Activated gamma-delta T cell treated with Interleukin-2 at 50 U/mL for 16 hours (primary cell): ENCODE results near the gene ADM2.

ENCODE experiments used
- DNase-seq: peaks from one replicate; pipeline ENCODE4 v3.0.0-alpha.2; 2020

ADM2 gene

GRCh38 chr22:50445880-50446707, 35.2 kb upstream of the ADM2 start:
- no peak for DNase-seq

GRCh38 chr22:50446708-50447575, 34.4 kb upstream of the ADM2 start:
- DNase-seq, result no peak

- DNase-seq, result no peak
Measured at GRCh38 chr22:50447576-50448551, 33.5 kb upstream of the ADM2 start.

- DNase-seq, result no peak
Measured at GRCh38 chr22:50452649-50453048, 28.7 kb upstream of the ADM2 start.

- DNase-seq, result no peak
Measured at GRCh38 chr22:50454556-50455075, 26.7 kb upstream of the ADM2 start.

GRCh38 chr22:50455201-50455600, 26.1 kb upstream of the ADM2 start:
- DNase-seq, result no peak

- DNase-seq, result no peak
Measured at GRCh38 chr22:50456026-50456425, 25.3 kb upstream of the ADM2 start.

- DNase-seq, result no peak
Measured at GRCh38 chr22:50456466-50457234, 24.7 kb upstream of the ADM2 start.

- DNase-seq, result no peak
Measured at GRCh38 chr22:50459016-50459415, 22.3 kb upstream of the ADM2 start.

- DNase-seq, result no peak
Measured at GRCh38 chr22:50459496-50460140, 21.7 kb upstream of the ADM2 start.

GRCh38 chr22:50460938-50461337, 20.4 kb upstream of the ADM2 start:
- no peak for DNase-seq

- no peak for DNase-seq
Measured at GRCh38 chr22:50461536-50461935, 19.8 kb upstream of the ADM2 start.

- DNase-seq, result no peak
Measured at GRCh38 chr22:50461979-50462540, 19.3 kb upstream of the ADM2 start.

- DNase-seq, result no peak
Measured at GRCh38 chr22:50463188-50463900, 18.0 kb upstream of the ADM2 start.

GRCh38 chr22:50464451-50464850, 16.9 kb upstream of the ADM2 start:
- DNase-seq, result no peak

- no peak for DNase-seq
Measured at GRCh38 chr22:50465066-50465930, 16.0 kb upstream of the ADM2 start.

- no peak for DNase-seq
Measured at GRCh38 chr22:50467341-50467740, 14.0 kb upstream of the ADM2 start.

- DNase-seq, result no peak
Measured at GRCh38 chr22:50467773-50468440, 13.4 kb upstream of the ADM2 start.

GRCh38 chr22:50468626-50469025, 12.7 kb upstream of the ADM2 start:
- DNase-seq, result no peak
